Measurements from ENCODE around the gene KDM2B. TPM values are rescaled to one million over a fixed set of nuclear protein-coding genes. Genes with fewer than 3 reads are reported as not detected.
A peak's percentile ranks its signal among the peaks of the same experiment; 100 is the strongest.
"Not testable (repeated sequence)": the region's sequence is repeated elsewhere in the genome, so short reads cannot be mapped to it uniquely, and the experiment has no call there.

Gene KDM2B
- total RNA-seq, 8 experiments from 2014 or later: 20.6 to 42.8 (median 30.7) TPM

GRCh38 chr12:121499929-121500793 is 80.7 kb downstream of the KDM2B start:
- peak overlapping the region; percentile 5 to 27 (median 21) for H3K4me3 ChIP-seq

GRCh38 chr12:121495746-121496145 is 85.1 kb downstream of the KDM2B start:
- Histone ChIP-seq H3K4me3 (no peak overlapping the region), H3K4me1 (replicated peaks in 1 of 2) (peaks cover 7% of the 10 kb centered on the region in 2 donors), H3K27ac (no peak overlapping the region)
- in situ Hi-C loops (cut with MboI; ENCODE audit: low pct_unique_long_range_greater_than_20kb in 2 of 9, low sequenced_read_pairs in 9 of 9, unreplicated experiment in 9 of 9): loop anchor here in 1 of 9 experiments (10.0 kb wide), 1 partner anchor 189 kb away; no protein-coding TSS in a partner anchor
- WGBS, 10 experiments: 80 to 100% (median 93%) methylated on average over 1 to 8 of the region's 8 CpGs; no CpG with 5 or more reads in 2 of the 10 experiments
- ATAC-seq (replicated peaks in 6 of 8): no peak

More at GRCh38 chr12:121499929-121500793, 80.7 kb downstream of the KDM2B start:
- ATAC-seq (replicated peaks in 6 of 8): peak; percentile 92 to 99 (median 94)
- 0 to 44% (median 26%) methylated on average over 1 to 11 of the region's 21 CpGs for WGBS, 10 experiments
- in situ Hi-C loops (cut with MboI; ENCODE audit: low pct_unique_long_range_greater_than_20kb in 2 of 9, low sequenced_read_pairs in 9 of 9, unreplicated experiment in 9 of 9): loop anchor here in 1 of 9 experiments (10.0 kb wide), 1 partner anchor 185 kb away; no protein-coding TSS in a partner anchor
- H3K4me1 ChIP-seq (replicated peaks in 1 of 2): peaks cover 7 to 8% of the 10 kb centered on the region in 2 donors
- H3K27ac ChIP-seq: peak overlapping the region; percentile 49 to 90

GRCh38 chr12:121494093-121494787 is 86.6 kb downstream of the KDM2B start:
- no peak overlapping the region for H3K27ac ChIP-seq
- no peak overlapping the region for H3K4me3 ChIP-seq
- H3K4me1 ChIP-seq (replicated peaks in 1 of 2): no peaks in the 10 kb centered on the region
- in situ Hi-C loops (cut with MboI; ENCODE audit: low pct_unique_long_range_greater_than_20kb in 2 of 9, low sequenced_read_pairs in 9 of 9, unreplicated experiment in 9 of 9): loop anchor here in 1 of 9 experiments (10.0 kb wide), 1 partner anchor 191 kb away; no protein-coding TSS in a partner anchor
- 56 to 84% (median 74%) methylated on average over 5 to 18 of the region's 19 CpGs; no CpG with 5 or more reads in 3 of the 10 experiments for WGBS, 10 experiments
- peak in 3 of 8 experiments; percentile 54 to 76 (median 63) for ATAC-seq (replicated peaks in 6 of 8)

GRCh38 chr12:121490401-121491281 is 90.2 kb downstream of the KDM2B start:
- in situ Hi-C loops (cut with MboI; ENCODE audit: low pct_unique_long_range_greater_than_20kb in 2 of 9, low sequenced_read_pairs in 9 of 9, unreplicated experiment in 9 of 9): loop anchor here in 1 of 9 experiments (10.0 kb wide), 1 partner anchor 194 kb away; no protein-coding TSS in a partner anchor
- WGBS, 10 experiments: 47 to 93% (median 60%) methylated on average over 2 to 13 of the region's 15 CpGs; no CpG with 5 or more reads in 3 of the 10 experiments
- H3K27ac ChIP-seq: no peak overlapping the region

GRCh38 chr12:121489874-121490273 is 90.9 kb downstream of the KDM2B start:
- Histone ChIP-seq H3K4me3 (no peak overlapping the region), H3K27ac (no peak overlapping the region), H3K4me1 (replicated peaks in 1 of 2) (no peaks in the 10 kb centered on the region)
- WGBS, 10 experiments: 76 to 100% (median 94%) methylated on average over 1 to 14 of the region's 16 CpGs; no CpG with 5 or more reads in 2 of the 10 experiments
- in situ Hi-C loops (cut with MboI; ENCODE audit: low pct_unique_long_range_greater_than_20kb in 2 of 9, low sequenced_read_pairs in 9 of 9, unreplicated experiment in 9 of 9): loop anchor here in 1 of 9 experiments (10.0 kb wide), 1 partner anchor 195 kb away; no protein-coding TSS in a partner anchor
- ATAC-seq (replicated peaks in 6 of 8): no peak

More at GRCh38 chr12:121490401-121491281, 90.2 kb downstream of the KDM2B start:
- no peaks in the 10 kb centered on the region for H3K4me1 ChIP-seq (replicated peaks in 1 of 2)
- H3K4me3 ChIP-seq: no peak overlapping the region
- no peak for ATAC-seq (replicated peaks in 6 of 8)

GRCh38 chr12:121484967-121485366 is 95.9 kb downstream of the KDM2B start:
- 84 to 100% (median 95%) methylated on average over 2 to 6 of the region's 6 CpGs; no CpG with 5 or more reads in 6 of the 10 experiments for WGBS, 10 experiments
- no peak overlapping the region for H3K27ac ChIP-seq
- no peaks in the 10 kb centered on the region for H3K4me1 ChIP-seq (replicated peaks in 1 of 2)
- in situ Hi-C loops (cut with MboI; ENCODE audit: low pct_unique_long_range_greater_than_20kb in 2 of 9, low sequenced_read_pairs in 9 of 9, unreplicated experiment in 9 of 9): no loop called here
- no peak for ATAC-seq (replicated peaks in 6 of 8)
- H3K4me3 ChIP-seq: no peak overlapping the region

- H3K4me1 ChIP-seq (replicated peaks in 1 of 2); H3K27ac ChIP-seq; in situ Hi-C loops (cut with MboI; ENCODE audit: low pct_unique_long_range_greater_than_20kb in 2 of 9, low sequenced_read_pairs in 9 of 9, unreplicated experiment in 9 of 9); ATAC-seq (replicated peaks in 6 of 8); H3K4me3 ChIP-seq: not testable (repeated sequence)
- WGBS, 10 experiments: 67 to 100% (median 94%) methylated on average over 1 to 5 of the region's 5 CpGs; no CpG with 5 or more reads in 1 of the 10 experiments
Measured at GRCh38 chr12:121484564-121484963, 96.3 kb downstream of the KDM2B start.

GRCh38 chr12:121483949-121484348 is 96.9 kb downstream of the KDM2B start:
- H3K4me3 ChIP-seq: no peak overlapping the region
- in situ Hi-C loops (cut with MboI; ENCODE audit: low pct_unique_long_range_greater_than_20kb in 2 of 9, low sequenced_read_pairs in 9 of 9, unreplicated experiment in 9 of 9): no loop called here
- no peak for ATAC-seq (replicated peaks in 6 of 8)
- no peak overlapping the region for H3K27ac ChIP-seq
- no peaks in the 10 kb centered on the region for H3K4me1 ChIP-seq (replicated peaks in 1 of 2)
- whole genome bisulfite sequencing, 10 experiments: no CpG with 5 or more reads among the region's 4 CpGs

GRCh38 chr12:121476477-121476876 is 104.3 kb downstream of the KDM2B start:
- H3K27ac ChIP-seq: no peak overlapping the region
- no peak for ATAC-seq (replicated peaks in 6 of 8)

GRCh38 chr12:121475279-121475678 is 105.5 kb downstream of the KDM2B start:
- no peak overlapping the region for H3K4me3 ChIP-seq
- H3K4me1 ChIP-seq (replicated peaks in 1 of 2): peaks cover 3 to 7% of the 10 kb centered on the region in 2 donors
- WGBS, 10 experiments: 83 to 100% (median 100%) methylated on average over 1 to 2 of the region's 2 CpGs; no CpG with 5 or more reads in 5 of the 10 experiments
- no peak overlapping the region for H3K27ac ChIP-seq
- ATAC-seq (replicated peaks in 6 of 8): no peak
- in situ Hi-C loops (cut with MboI; ENCODE audit: low pct_unique_long_range_greater_than_20kb in 2 of 9, low sequenced_read_pairs in 9 of 9, unreplicated experiment in 9 of 9): no loop called here

More at GRCh38 chr12:121476477-121476876, 104.3 kb downstream of the KDM2B start:
- 0 to 81% (median 43%) methylated on average over 1 to 3 of the region's 3 CpGs; no CpG with 5 or more reads in 1 of the 10 experiments for WGBS, 10 experiments
- in situ Hi-C loops (cut with MboI; ENCODE audit: low pct_unique_long_range_greater_than_20kb in 2 of 9, low sequenced_read_pairs in 9 of 9, unreplicated experiment in 9 of 9): no loop called here
- H3K4me1 ChIP-seq (replicated peaks in 1 of 2): peaks cover 3 to 7% of the 10 kb centered on the region in 2 donors
- H3K4me3 ChIP-seq: no peak overlapping the region

- in situ Hi-C loops (cut with MboI; ENCODE audit: low pct_unique_long_range_greater_than_20kb in 2 of 9, low sequenced_read_pairs in 9 of 9, unreplicated experiment in 9 of 9): no loop called here
- ATAC-seq (replicated peaks in 6 of 8): no peak
- H3K4me3 ChIP-seq: no peak overlapping the region
- H3K27ac ChIP-seq: no peak overlapping the region
- H3K4me1 ChIP-seq (replicated peaks in 1 of 2): peaks cover 11 to 13% of the 10 kb centered on the region in 2 donors
- WGBS, 10 experiments: 44 to 96% (median 80%) methylated on average over 2 to 7 of the region's 7 CpGs
Measured at GRCh38 chr12:121472150-121472905, 108.5 kb downstream of the KDM2B start.

All from motor neuron (in vitro differentiated cells).